Epithelial cell of proximal tubule (primary cell): Measurements from ENCODE around the gene RBM5. TPM values are rescaled to one million over a fixed set of nuclear protein-coding genes. Genes with fewer than 3 reads are reported as not detected.
"Not testable (repeated sequence)": the region's sequence is repeated elsewhere in the genome, so short reads cannot be mapped to it uniquely, and the experiment has no call there.

ENCODE experiments used
- DNase-seq: peaks from one replicate; pipeline ENCODE4 v3.0.0-alpha.2; 2011; ENCODE audit warnings: low read depth
- H3K4me3 ChIP-seq: 2 replicates; pipeline ENCODE4 v1.5.1; 2011; ENCODE audit warnings: low read depth, mild to moderate bottlenecking, low read length
- total RNA-seq: library from RNA; depleted of rRNA; stranded (reverse); fragments of >200 nt; gene quantifications from 2 replicates; pipeline ENCODE4 v1.2.3, GENCODE V29; 2015
- TF ChIP-seq, protein P1 (sequence below): conservative IDR thresholded peaks from 2 replicates; pipeline ENCODE4 v1.5.1; 2012; ENCODE audit warnings: low read depth, mild to moderate bottlenecking, low read length

RBM5 gene
- total RNA-seq, 1 donor from 2014 or later, result 80.7 TPM

GRCh38 chr3:50078622-50079021, 10.1 kb upstream of the RBM5 start:
- no peak for DNase-seq
- H3K4me3 ChIP-seq, result no peak overlapping the region
- TF ChIP-seq, protein P1, sequence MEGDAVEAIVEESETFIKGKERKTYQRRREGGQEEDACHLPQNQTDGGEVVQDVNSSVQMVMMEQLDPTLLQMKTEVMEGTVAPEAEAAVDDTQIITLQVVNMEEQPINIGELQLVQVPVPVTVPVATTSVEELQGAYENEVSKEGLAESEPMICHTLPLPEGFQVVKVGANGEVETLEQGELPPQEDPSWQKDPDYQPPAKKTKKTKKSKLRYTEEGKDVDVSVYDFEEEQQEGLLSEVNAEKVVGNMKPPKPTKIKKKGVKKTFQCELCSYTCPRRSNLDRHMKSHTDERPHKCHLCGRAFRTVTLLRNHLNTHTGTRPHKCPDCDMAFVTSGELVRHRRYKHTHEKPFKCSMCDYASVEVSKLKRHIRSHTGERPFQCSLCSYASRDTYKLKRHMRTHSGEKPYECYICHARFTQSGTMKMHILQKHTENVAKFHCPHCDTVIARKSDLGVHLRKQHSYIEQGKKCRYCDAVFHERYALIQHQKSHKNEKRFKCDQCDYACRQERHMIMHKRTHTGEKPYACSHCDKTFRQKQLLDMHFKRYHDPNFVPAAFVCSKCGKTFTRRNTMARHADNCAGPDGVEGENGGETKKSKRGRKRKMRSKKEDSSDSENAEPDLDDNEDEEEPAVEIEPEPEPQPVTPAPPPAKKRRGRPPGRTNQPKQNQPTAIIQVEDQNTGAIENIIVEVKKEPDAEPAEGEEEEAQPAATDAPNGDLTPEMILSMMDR, result no peak

DNA sequence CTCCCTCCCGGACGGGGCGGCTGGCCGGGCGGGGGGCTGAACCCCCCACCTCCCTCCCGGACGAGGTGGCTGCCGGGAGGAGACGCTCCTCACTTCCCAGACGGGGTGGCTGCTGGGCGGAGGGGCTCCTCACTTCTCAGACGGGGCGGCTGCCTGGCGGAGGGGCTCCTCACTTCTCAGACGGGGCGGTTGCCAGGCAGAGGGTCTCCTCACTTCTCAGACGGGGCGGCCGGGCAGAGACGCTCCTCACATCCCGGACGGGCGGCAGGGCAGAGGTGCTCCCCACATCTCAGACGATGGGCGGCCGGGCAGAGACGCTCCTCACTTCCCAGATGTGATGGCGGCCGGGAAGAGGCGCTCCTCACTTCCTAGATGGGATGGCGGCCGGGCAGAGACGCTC, 3.8 kb upstream of the RBM5 start:
- DNase-seq, H3K4me3 ChIP-seq: not testable (repeated sequence)

GRCh38 chr3:50089609-50089945, 858 bp downstream of the RBM5 start:
- DNase-seq, result no peak
- TF ChIP-seq, protein P1, result no peak
- H3K4me3 ChIP-seq, result peak overlapping the region; percentile 100

DNA sequence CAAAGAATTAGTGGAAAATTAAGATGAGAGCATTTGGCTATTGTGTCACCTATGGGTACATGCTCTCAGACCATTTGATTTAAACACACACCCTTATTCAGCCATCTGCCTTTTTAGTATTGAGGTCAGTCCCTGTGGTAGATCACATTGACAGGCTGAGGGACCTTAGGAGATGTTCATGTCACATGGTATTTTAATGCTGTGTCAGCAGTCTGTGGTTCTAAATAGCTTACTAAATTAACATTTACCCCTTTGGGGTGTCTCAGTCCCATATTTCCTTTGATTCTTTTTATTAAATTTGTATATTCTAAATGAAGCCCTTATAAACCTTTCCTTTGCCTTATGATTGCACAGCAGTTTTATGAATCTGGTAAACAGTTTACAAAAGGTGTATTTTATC, 2.3 kb downstream of the RBM5 start:
- H3K4me3 ChIP-seq, result peak overlapping the region; percentile 100
- TF ChIP-seq, protein P1, result no peak
- no peak for DNase-seq

- no peak overlapping the region for H3K4me3 ChIP-seq
- no peak for DNase-seq
- TF ChIP-seq, protein P1, result no peak
Observed at GRCh38 chr3:50095352-50095998, 6.8 kb downstream of the RBM5 start.

DNA sequence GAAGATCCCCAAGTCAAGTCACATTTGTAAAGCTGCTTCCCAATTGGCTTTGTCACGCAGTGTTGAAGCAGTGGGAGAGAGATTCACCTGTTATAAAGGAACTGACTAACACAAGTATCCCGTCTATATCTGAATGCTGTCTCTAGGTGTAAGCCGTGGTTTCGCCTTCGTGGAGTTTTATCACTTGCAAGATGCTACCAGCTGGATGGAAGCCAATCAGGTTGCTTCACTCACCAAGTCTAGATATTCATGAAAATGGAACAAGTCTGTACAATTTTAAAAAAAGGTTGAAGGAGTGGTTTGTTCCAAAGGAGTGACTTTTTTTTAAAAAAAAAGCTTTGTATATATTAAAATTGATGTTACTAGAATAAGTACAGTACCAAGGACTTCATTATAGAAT, 11.7 kb downstream of the RBM5 start:
- DNase-seq, result no peak
- TF ChIP-seq, protein P1, result no peak
- no peak overlapping the region for H3K4me3 ChIP-seq

GRCh38 chr3:50100956-50101845, 12.5 kb downstream of the RBM5 start:
- TF ChIP-seq, protein P1, result no peak
- no peak overlapping the region for H3K4me3 ChIP-seq
- no peak for DNase-seq
